Measurements from ENCODE around the gene HDAC4.

HDAC4 gene

GRCh38 chr2:239304533-239305221 lies 96.1 kb downstream of the HDAC4 start:
- DNase-seq, result no peak

DNA sequence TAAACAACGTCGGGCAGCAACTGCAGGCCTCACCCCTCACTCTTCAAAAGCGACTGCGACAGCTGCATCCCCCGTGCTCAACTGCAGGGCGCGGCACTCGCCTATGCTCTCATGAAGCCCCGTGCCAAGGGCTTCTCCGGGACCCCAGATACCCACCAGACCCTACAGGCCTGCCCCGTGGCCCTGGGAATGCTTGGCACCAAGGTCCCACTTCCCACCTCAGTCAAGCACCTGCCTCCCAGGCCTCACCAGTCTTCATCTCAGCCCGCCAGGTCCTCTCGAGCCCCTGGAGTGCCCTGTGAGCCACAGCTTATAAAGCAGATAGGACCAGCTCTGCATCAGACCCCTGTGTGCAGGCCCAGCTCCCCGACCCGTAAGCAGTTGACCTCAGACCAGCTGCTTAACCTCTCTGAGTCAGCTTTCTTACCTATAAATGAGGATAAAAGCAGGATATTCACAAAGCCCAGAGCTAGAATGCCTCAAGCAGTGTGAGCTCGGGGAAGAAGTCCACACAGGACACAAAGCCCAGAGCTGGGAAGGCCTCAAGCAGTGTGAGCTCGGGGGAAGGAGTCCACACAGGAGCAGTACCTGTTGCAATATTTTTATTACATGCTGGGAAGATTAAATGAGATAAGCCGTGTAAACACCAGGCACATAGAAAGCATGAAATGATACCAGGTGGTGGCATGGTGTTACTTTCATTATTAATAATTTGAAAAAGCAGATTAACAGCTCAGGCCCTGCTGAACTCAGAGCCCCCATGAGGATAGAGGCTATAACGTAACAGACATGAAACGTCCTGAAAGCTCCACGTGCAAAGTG lies 96.9 kb downstream of the HDAC4 start:
- DNase-seq, result no peak

GRCh38 chr2:239302808-239303557 lies 97.8 kb downstream of the HDAC4 start:
- no peak for DNase-seq

DNA sequence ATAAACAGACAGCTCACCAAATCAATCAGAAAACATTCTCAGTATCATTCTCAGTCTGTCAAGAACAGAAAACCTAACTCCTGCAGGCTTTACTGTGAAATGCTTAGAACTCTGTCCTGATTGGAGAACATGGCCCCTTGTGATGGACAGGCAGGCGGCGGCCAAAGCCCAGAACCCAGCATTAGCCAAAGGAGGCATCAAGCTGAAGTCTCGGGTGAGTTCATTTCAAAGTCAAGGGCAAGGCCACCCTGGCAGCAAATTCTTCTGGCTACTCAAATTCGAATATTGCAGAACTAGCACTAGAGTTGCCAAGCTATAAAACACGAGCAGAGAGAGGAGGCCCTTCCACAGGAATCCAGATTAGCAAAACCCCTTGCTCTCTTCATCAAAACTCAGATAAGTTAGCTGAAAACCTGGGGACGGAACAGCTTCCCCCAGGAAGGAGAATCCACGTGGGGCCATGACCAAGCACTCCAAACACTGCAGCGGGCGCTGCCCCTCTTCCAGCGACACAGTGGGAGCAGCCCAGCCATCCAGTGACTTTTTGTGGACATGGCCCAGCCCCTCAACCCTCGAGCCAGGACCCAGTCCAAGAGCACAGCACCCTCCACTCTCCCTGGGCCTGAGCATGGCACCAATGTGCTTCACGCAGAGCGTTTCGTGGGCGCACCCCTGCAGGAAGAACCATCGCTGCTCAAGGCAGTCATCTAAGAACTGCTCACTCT lies 98.6 kb downstream of the HDAC4 start:
- no peak for DNase-seq

DNA sequence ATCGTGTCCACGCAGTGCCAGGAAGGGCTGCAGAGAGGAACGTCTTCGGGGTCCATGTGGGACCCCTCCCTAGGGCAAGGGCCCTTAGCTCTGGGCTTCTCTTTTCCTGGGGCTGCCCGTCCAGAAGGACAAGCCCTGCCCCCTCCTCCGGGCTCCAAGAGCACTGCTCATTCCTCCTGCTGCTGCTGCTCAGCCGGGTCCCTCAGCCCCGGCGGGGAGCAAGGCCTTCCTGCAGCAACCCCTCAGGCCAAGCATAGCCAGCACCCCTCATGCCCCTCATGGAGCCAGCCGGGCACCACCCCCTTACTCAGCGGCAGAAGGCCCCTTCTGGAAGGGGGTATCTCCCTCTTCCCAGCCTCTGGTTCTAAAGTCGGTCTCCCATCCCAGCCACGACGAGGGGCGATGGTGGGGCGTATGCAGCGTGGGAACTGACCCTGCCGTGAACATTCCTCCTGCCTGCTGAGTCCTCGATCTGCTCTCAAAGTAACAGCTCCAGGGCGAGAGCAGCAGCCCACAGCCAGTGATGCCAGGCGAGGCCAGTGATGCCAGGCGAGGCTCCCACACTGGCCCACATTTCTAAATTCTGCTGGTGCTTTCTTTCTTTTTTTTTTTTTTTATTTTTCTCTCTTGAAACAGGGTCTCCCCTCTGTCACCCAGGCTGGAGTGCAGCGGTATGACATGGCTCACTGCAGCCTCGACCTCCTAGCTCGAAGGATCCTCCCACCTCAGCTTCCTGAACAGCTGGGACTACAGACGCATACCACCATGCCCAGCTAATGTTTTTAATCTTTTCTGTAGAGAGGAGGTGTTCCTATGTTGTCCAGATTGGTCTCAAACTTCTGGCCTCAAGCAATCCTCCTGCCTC lies 99.7 kb downstream of the HDAC4 start:
- DNase-seq, result no peak

- no peak for DNase-seq
Observed at GRCh38 chr2:239300242-239300641, 100.6 kb downstream of the HDAC4 start.

- no peak for DNase-seq
Observed at GRCh38 chr2:239299218-239299939, 101.4 kb downstream of the HDAC4 start.

- DNase-seq, result no peak
Observed at GRCh38 chr2:239298116-239298804, 102.6 kb downstream of the HDAC4 start.

GRCh38 chr2:239297142-239298004 lies 103.4 kb downstream of the HDAC4 start:
- no peak for DNase-seq

DNA sequence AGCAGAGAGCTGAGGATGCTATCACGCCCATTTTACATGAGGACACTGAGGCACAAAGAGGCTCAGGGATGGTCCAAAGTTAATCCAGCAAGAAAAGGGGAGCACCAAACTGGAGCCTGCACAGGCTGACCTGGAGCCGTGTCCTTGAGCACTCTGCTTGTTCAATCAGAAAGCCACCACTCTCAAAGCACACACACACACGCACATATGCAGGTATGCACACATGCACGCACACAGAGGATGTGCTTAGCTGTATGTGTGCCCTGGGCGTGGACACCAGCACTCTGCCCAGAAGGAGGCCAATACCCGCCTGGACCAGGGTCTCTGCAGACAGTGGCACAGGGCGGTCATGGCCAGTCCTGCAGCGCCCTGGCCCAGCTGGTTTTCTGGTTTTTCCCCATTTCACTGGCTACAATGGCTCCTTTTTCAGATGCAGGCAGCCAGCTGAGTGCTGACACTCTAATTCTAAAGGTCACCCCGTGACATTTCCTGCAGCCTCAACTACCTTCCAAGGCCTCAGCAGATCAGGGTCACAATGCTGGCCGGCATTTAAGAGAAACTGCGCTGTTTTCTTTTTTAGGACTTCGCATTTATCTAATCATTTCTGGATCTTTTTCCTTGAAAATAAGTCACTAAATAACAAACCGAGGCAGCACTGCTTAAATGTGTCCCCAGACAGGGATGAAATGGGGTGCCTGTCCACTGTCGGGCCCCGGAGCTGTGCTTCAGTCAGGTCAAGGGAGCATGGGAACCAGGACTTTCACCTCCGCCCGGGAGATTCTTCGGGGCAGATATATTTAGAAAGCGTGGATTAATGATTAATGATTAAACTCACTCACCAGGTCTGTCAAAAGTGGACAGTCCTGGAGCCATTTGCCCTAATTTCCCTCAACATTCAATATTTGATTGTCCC lies 104.5 kb downstream of the HDAC4 start:
- no peak for DNase-seq

- DNase-seq, result no peak
Observed at GRCh38 chr2:239295377-239296019, 105.3 kb downstream of the HDAC4 start.

DNA sequence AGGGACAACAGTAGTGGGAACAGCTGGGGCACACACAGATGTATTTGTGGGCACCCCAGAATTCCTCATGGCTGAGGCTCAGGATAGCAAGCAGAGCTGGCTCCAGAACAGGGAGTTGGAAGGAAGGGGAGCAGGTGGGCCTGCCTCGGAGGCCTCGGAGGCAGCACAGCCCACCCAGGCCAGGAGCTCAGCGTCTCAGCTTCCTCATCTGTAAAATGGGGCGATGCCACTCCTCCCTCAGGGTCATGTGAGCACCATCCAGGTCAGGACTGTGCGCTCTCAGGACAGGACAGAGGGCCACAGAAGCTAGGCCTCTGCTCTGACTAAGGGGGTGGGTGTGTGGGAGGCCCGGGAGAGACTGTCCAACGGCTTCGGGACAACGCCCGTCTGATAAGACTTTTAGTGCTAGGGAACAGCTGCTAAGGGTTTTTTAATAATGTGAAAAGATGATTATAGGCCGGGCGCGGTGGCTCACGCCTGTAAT lies 106.2 kb downstream of the HDAC4 start:
- no peak for DNase-seq

GRCh38 chr2:239293775-239294430 lies 106.9 kb downstream of the HDAC4 start:
- no peak for DNase-seq

- no peak for DNase-seq
Observed at GRCh38 chr2:239292959-239293774, 107.7 kb downstream of the HDAC4 start.

- DNase-seq, result no peak
Observed at GRCh38 chr2:239292531-239292930, 108.3 kb downstream of the HDAC4 start.
